HG03469 (cell line): ENCODE measurements around the gene MTERF1.
"Not testable (repeated sequence)": the region's sequence is repeated elsewhere in the genome, so short reads cannot be mapped to it uniquely, and the experiment has no call there.

ENCODE experiments used
- ATAC-seq: cut with Tn5 transposase; IDR thresholded peaks from one replicate; pipeline ENCODE4 v1.9.1; 2021; ENCODE audit warnings: mild to moderate bottlenecking, moderate library complexity, moderate number of reproducible peaks; ENCODE audit not compliant: unreplicated experiment

MTERF1 gene

GRCh38 chr7:91887336-91888213 lies 7.1 kb upstream of the MTERF1 start:
- not testable (repeated sequence) for ATAC-seq

DNA sequence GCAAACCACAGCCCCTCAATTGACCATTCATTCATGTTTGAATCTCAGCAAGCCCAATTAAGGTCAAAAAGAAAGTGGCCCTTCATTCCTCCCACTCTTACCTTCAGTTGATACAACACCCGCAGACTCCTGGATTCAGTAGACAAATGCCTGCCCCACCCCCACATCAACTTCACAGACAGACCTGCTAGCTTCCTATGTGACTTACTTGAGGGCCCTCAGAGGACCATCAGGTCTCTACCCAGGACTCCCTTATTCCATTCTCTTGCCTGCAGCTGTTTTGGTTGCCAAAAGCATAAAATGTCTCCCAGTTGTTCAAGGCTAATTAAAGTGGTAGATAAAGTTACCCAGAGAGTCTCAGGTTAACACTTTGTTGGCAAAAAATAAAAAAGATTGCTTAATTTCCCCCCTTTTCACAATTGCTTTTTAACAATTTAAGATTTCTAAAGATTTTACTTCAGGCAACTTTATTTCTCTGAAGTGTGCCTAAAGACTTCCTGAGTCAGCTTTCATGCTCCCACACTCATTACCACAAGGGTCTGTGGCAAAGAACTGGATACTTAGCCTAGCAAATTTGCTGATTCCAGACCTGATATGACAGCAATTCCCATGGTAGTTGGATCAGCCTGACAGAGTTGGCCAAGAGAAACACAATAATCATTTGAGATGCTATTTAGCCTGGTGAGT lies 3.3 kb upstream of the MTERF1 start:
- no peak for ATAC-seq

GRCh38 chr7:91880016-91880412 lies 488 bp downstream of the MTERF1 start:
- ATAC-seq, result peak; percentile 2

DNA sequence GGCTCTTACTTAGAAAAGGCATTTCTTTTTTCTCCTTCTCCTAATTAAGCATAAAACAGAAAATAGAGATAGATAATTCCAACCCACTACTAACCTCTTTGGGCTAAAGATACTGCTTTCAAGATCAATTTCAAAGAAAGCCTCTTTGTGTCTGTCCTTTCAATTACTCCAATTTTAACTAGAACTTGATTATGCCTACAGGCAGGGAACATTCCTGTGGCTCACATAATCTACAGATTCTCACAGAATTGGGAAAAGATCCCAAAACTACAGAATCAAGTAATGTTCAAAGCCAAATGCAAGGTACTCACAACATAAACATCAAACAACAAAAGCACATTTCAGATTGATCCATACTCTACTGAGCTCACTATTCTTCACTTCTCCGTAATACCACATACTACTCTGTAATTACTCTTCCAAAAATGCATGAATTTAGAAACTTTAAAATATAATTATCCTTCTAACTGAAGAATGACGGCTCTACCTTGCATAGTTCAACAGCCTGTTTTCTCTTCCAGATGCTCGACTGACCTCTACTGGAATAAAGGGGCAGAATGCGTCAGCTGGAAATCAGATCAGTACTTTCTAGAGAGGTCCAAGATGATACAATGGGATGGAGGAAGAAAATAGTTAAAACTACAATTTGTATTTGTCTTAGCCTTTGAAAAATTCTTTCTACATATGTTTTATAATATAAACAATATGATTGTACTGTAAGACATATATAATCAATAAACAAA lies 3.9 kb downstream of the MTERF1 start:
- ATAC-seq, result no peak

- no peak for ATAC-seq
These were observed 4.7 kb downstream of the MTERF1 start for GRCh38 chr7:91875851-91876250.

DNA sequence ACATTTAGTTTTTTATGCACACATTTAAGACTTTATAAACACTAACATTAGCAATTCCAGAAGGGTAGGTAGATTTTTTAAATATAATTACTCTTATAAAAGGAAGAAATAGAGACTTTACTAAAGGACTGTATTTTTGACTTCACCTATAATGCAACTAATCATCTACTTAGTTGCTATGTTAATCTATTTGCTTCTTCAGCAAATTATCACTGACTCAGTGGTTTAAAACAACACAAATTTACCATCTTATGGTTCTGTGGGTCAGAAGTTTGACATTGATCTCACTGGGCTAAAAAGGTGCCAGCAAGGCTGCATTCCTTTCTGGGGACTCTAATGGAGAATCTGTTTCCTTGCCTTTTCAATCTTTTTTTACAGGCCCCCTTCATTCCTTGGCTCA lies 7.6 kb downstream of the MTERF1 start:
- ATAC-seq, result no peak

- no peak for ATAC-seq
These were observed 8.4 kb downstream of the MTERF1 start for GRCh38 chr7:91872069-91872468.

GRCh38 chr7:91869661-91870060 lies 10.8 kb downstream of the MTERF1 start:
- ATAC-seq, result no peak

GRCh38 chr7:91866599-91867148 lies 13.8 kb downstream of the MTERF1 start:
- no peak for ATAC-seq

GRCh38 chr7:91865511-91865910 lies 15.0 kb downstream of the MTERF1 start:
- ATAC-seq, result no peak

DNA sequence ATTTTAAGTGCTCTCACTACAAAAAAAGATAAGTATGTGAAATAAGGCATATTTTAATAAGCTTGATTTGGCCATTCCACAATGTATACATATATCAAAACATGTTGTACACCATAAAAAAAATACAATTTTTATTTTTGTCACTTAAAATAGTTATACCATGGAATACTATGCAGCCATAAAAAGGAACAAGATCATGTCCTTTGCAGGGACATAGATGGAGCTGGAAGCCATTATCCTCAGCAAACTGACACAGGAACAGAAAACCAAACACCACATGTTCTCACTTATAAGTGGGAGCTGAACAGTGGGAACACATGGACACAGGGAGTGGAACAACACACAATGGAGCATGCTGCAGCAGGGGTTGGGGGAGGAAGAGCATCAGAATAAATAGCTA lies 15.9 kb downstream of the MTERF1 start:
- not testable (repeated sequence) for ATAC-seq

- ATAC-seq, result no peak
These were observed 16.4 kb downstream of the MTERF1 start for GRCh38 chr7:91864070-91864469.

GRCh38 chr7:91852263-91852741 lies 28.2 kb downstream of the MTERF1 start:
- ATAC-seq, result no peak

DNA sequence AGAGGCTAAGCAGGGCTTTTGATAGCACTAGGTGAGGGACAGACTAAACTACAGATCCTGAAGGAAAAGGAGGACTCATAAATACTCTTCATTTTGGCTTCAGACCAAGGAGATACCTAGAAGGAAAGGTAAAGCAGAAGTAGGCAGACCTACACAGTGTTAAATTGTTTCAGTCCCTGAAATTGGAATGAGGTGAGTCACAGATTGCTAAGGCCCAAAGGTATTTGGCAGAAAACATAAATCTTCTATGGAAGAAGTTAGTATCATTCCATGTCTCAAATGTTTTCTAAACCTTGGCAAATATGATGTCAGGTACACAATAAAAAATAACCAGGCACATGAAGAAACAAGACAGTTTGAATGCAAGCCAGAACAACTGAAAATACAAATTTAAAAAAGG lies 30.0 kb downstream of the MTERF1 start:
- ATAC-seq, result no peak

- ATAC-seq, result no peak
These were observed 32.5 kb downstream of the MTERF1 start for GRCh38 chr7:91847876-91848588.

DNA sequence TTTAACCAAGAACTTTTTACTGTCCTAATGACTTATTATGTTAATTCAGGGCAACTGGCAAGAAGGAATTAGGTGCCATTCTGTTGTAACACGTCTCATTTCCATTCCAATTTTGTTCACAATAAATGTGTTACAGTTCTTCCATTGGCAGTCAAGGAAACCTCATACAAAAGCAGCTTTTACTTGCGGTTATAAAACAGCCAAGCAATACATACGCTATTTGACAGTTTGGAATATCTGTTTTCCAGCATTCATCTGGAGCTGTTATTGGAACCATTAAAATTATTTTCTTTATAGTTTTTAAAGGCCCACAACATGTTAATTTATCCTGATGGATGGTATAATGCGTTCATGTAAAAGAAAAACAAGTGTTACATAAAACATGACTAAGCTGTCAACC lies 33.3 kb downstream of the MTERF1 start:
- no peak for ATAC-seq

- ATAC-seq, result no peak
These were observed 34.1 kb downstream of the MTERF1 start for GRCh38 chr7:91846436-91846835.

DNA sequence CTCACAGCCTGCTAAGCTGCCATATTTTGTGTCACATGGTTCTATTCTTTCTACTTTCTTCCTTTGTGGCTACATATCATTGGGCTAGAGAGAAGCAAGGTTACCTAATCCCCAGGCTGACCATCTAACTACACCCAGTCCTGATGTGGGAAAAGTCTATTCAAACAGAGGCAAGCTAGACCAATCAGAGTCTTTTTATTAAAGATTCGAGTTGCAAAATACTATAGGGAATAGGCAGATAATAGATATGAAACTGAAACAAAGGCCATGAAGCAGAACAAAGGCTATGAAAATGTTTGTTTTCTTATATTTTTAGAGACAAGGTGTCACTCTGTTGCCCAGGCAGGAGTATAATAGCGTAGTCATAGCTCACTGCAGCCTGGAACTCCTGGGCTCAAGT lies 36.7 kb downstream of the MTERF1 start:
- ATAC-seq, result peak; percentile 89

DNA sequence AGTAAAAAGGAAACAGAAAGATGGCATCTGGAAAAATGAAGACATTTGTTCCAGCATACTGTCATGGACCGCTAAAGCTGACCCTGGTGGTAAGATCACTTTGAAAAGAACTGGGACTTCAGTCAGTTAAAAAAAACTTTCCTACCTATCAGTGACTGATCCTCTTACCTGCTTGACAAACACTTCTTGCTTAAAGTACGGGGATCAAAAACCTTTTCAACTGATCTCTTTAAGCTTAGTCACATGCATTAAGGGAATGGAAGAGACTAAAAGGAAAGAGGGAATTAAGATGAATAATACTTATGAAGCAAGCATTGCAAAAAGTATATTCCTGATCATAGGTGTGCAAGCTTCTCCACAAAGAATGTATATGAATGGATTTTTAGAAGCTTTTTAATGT lies 42.1 kb downstream of the MTERF1 start:
- ATAC-seq, result no peak

DNA sequence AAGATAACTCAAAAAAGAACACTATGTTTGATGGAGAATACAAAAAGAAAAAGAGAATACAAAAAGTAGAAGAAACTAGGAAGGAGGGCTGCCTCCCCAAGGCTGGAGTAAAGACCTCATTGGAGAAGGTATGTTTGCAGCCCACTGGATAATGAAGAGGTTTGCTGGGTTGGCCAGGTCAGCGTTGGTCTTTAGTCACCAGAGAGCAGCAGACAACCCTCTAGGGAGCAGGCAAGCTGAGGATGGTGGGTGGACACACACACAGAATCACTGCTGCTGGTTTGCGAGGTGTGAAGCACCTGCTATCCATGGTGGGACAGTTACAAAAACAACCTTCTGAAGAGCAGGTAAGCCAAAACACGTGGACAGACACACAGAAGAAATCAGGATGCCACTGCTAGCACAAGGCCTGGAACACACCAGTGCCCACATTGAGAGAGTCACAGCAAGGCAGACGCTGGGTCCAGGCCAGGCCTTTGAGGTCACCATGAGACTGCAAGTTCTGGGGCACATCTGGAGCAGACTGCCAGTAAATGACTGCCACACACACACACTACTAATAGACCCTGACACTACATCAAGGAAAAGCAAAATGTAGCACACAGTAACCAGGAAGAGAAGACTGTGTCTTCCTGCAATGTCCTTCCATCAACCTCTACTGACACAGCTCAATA lies 43.0 kb downstream of the MTERF1 start:
- ATAC-seq, result no peak
